ENCODE results near the gene SAT2. TPM values are rescaled to one million over a fixed set of nuclear protein-coding genes. Genes with fewer than 3 reads are reported as not detected.

Gene SAT2
- total RNA-seq: 82.1 to 85.0 TPM (median 84.9 TPM) in 3 replicates
- long read RNA-seq, transcript SAT2-208 (5 exons, 640 nt): minor isoform, 8 of 60 reads
- long read RNA-seq, transcript SAT2-213 (5 exons, 582 nt): minor isoform, 10 of 60 reads
- long read RNA-seq, transcript SAT2-202 (6 exons, 974 nt): major isoform, 11 of 60 reads
- long read RNA-seq, transcript SAT2-201 (6 exons, 946 nt): minor isoform, 10 of 60 reads
- long read RNA-seq, partial matches to known transcripts: 7 of 60 reads
- long read RNA-seq, other reads (novel, unspliced or antisense): 7 of 60 reads

- DNase-seq (ENCODE audit: low spot score): peak; percentile 97
- Mint-ChIP-seq H3K36me3 (ENCODE audit: low read depth) (peaks cover 2% of the 10 kb centered on the region), H3K27me3 (ENCODE audit: low read depth) (no peaks in the 10 kb centered on the region), H3K27ac (ENCODE audit: unreplicated experiment) (peak within 1 kb of the TSS; percentile 93), H3K4me1 (ENCODE audit: low read depth) (peaks cover 14% of the 10 kb centered on the region), H3K9me3 (ENCODE audit: low read depth) (no peaks in the 10 kb centered on the region), H3K4me3 (ENCODE audit: unreplicated experiment) (peak within 1 kb of the TSS; percentile 89)
- TF ChIP-seq CTCF (IDR thresholded peaks at IDR 0.05): no peak
Measured at GRCh38 chr17:7627250-7628121, at the start of gene SAT2. Gene SAT2 (minus strand): TSS chr17:7627821. CDS start chr17:7627635, 186 bp downstream.

- Mint-ChIP-seq H3K27ac (ENCODE audit: unreplicated experiment) (no peak overlapping the region), H3K27me3 (ENCODE audit: low read depth) (no peaks in the 10 kb centered on the region), H3K9me3 (ENCODE audit: low read depth) (peaks cover 9% of the 10 kb centered on the region), H3K4me1 (ENCODE audit: low read depth) (peaks cover 10% of the 10 kb centered on the region), H3K36me3 (ENCODE audit: low read depth) (peaks cover 31% of the 10 kb centered on the region), H3K4me3 (ENCODE audit: unreplicated experiment) (no peak overlapping the region)
- DNase-seq (ENCODE audit: low spot score): no peak
- TF ChIP-seq CTCF (IDR thresholded peaks at IDR 0.05): no peak
Measured at GRCh38 chr17:7676533-7676932, 48.9 kb upstream of the SAT2 start.

- Mint-ChIP-seq H3K36me3 (ENCODE audit: low read depth) (peaks cover 39% of the 10 kb centered on the region), H3K27ac (ENCODE audit: unreplicated experiment) (no peak overlapping the region), H3K9me3 (ENCODE audit: low read depth) (peaks cover 9% of the 10 kb centered on the region), H3K4me3 (ENCODE audit: unreplicated experiment) (no peak overlapping the region), H3K27me3 (ENCODE audit: low read depth) (no peaks in the 10 kb centered on the region), H3K4me1 (ENCODE audit: low read depth) (peaks cover 10% of the 10 kb centered on the region)
- no peak for DNase-seq (ENCODE audit: low spot score)
- no peak for TF ChIP-seq CTCF (IDR thresholded peaks at IDR 0.05)
Measured at GRCh38 chr17:7674934-7675333, 47.3 kb upstream of the SAT2 start.

- Mint-ChIP-seq H3K9me3 (ENCODE audit: low read depth) (peaks cover 9% of the 10 kb centered on the region), H3K4me3 (ENCODE audit: unreplicated experiment) (no peak overlapping the region), H3K27me3 (ENCODE audit: low read depth) (no peaks in the 10 kb centered on the region), H3K36me3 (ENCODE audit: low read depth) (peaks cover 43% of the 10 kb centered on the region), H3K4me1 (ENCODE audit: low read depth) (peaks cover 10% of the 10 kb centered on the region), H3K27ac (ENCODE audit: unreplicated experiment) (no peak overlapping the region)
- peak; percentile 74 for TF ChIP-seq CTCF (IDR thresholded peaks at IDR 0.05)
- no peak for DNase-seq (ENCODE audit: low spot score)
Measured at GRCh38 chr17:7673239-7673638, 45.6 kb upstream of the SAT2 start.

GRCh38 chr17:7668482-7668881 is 40.9 kb upstream of the SAT2 start:
- TF ChIP-seq CTCF (IDR thresholded peaks at IDR 0.05): no peak
- Mint-ChIP-seq H3K27me3 (ENCODE audit: low read depth) (no peaks in the 10 kb centered on the region), H3K4me3 (ENCODE audit: unreplicated experiment) (no peak overlapping the region), H3K27ac (ENCODE audit: unreplicated experiment) (no peak overlapping the region), H3K9me3 (ENCODE audit: low read depth) (peaks cover 3% of the 10 kb centered on the region), H3K36me3 (ENCODE audit: low read depth) (peaks cover 32% of the 10 kb centered on the region), H3K4me1 (ENCODE audit: low read depth) (no peaks in the 10 kb centered on the region)
- DNase-seq (ENCODE audit: low spot score): no peak

Data from chondrocyte (in vitro differentiated cells).